WERI-Rb-1 (cell line): Measurements from ENCODE around the gene ARL13B.
"Not testable (repeated sequence)": the region's sequence is repeated elsewhere in the genome, so short reads cannot be mapped to it uniquely, and the experiment has no call there.

Experiments
- DNase-seq: peaks from one replicate; pipeline ENCODE4 v3.0.0-alpha.2; 2020
- H3K27ac ChIP-seq: fragments of 250-450 bp; sonication (Bioruptor Pico); 2 replicates; pipeline ENCODE4 v1.5.1; 2020; ENCODE audit warnings: mild to moderate bottlenecking, moderate library complexity
- H3K27me3 ChIP-seq: fragments of 250-450 bp; sonication (Bioruptor Pico); 2 replicates; pipeline ENCODE4 v1.5.1; 2021; ENCODE audit warnings: mild to moderate bottlenecking, low read depth, moderate library complexity; ENCODE audit not compliant: insufficient read depth, severe bottlenecking
- H3K36me3 ChIP-seq: fragments of 250-450 bp; sonication (Bioruptor Pico); 2 replicates; pipeline ENCODE4 v1.5.1; 2020; ENCODE audit warnings: mild to moderate bottlenecking, moderate library complexity
- H3K4me3 ChIP-seq: 2 replicates; pipeline ENCODE4 v1.5.1; 2011; ENCODE audit warnings: low read depth, mild to moderate bottlenecking, control low read depth, low read length
- H3K9me3 ChIP-seq: fragments of 250-450 bp; sonication (Bioruptor Pico); 2 replicates; pipeline ENCODE4 v1.5.1; 2021; ENCODE audit warnings: mild to moderate bottlenecking, moderate library complexity; ENCODE audit not compliant: severe bottlenecking
- TF ChIP-seq, protein P1 (sequence below): IDR thresholded peaks from 2 replicates; pipeline ENCODE4 v1.5.1; 2011; ENCODE audit warnings: low read depth, mild to moderate bottlenecking, control low read depth, inconsistent platforms, low read length

ARL13B gene

DNA sequence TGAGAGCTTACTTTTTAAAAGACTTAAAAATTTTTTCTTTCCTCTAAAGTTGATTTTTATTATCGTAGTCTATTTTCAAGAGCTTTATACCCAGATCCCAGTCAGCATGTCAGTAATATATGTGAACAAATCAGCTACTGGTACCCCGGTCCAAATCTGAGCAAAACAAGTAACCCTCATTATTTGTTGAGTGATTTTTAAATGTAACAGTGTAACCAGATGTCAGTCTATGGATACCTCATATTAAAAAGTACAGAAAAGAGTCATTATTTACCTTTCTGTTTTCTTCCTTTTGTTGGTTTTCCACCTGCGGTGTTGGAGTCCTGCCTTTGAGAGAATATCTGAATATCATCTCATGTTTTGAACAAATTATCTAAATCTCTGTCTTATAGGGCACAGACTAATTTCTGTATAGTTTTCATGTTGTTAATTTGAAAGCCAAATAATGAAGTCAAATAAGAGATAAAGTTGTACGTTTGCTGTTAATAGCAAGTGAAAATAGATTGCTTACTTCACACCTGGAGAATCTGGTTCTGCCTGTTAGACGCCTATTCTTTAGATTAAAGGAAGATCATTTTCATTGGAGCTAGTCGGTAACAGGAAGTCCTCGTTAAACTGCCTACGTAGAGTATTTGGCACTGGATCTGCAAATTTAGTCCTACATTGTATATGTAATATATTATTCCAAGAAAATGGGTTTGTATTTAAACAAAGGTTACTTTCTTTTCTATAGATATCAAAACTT is 48.3 kb downstream of the ARL13B start, which contains the start of gene STX19:
TSS of gene STX19 (minus strand) at position 505 of the 745 bp plus-strand sequence. CDS start 13,328 bp downstream, outside the sequence.
- no peaks in the 10 kb centered on the region for H3K36me3 ChIP-seq
- H3K27ac ChIP-seq, result no peak within 1 kb of the TSS
- H3K27me3 ChIP-seq, result no peaks in the 10 kb centered on the region
- H3K4me3 ChIP-seq, result no peak within 1 kb of the TSS
- no peak for DNase-seq
- H3K9me3 ChIP-seq, result no peaks in the 10 kb centered on the region
- TF ChIP-seq, protein P1, sequence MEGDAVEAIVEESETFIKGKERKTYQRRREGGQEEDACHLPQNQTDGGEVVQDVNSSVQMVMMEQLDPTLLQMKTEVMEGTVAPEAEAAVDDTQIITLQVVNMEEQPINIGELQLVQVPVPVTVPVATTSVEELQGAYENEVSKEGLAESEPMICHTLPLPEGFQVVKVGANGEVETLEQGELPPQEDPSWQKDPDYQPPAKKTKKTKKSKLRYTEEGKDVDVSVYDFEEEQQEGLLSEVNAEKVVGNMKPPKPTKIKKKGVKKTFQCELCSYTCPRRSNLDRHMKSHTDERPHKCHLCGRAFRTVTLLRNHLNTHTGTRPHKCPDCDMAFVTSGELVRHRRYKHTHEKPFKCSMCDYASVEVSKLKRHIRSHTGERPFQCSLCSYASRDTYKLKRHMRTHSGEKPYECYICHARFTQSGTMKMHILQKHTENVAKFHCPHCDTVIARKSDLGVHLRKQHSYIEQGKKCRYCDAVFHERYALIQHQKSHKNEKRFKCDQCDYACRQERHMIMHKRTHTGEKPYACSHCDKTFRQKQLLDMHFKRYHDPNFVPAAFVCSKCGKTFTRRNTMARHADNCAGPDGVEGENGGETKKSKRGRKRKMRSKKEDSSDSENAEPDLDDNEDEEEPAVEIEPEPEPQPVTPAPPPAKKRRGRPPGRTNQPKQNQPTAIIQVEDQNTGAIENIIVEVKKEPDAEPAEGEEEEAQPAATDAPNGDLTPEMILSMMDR, result no peak

DNA sequence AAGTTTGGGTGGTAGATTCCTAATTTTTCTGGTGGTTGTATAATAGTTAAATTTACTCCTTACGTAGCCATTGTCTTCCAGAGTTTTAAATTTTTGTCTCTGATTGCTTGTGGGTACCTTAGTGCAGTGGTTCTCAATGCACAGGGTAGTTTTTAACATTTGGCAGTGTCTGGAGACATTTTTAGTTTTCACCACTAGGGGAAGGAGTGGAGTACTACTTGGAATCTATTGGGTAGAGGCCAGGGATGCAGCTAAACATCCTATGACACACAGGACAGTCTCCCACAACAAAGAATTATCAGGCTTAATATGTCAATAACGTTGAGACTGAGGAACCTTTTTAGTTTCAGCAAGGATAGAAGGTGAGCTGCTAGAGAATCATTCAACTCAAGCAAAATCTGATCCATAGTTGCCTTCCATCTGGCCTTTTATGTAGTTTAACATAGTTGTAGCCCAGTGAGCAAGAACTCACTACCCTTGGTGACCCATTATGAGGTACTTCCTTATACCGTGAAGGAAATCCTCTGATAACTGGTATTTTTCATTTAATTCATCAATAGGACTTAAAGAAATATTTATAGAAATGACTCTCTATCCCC is 57.1 kb downstream of the ARL13B start:
- no peak for DNase-seq
- Histone ChIP-seq H3K4me3 (no peak overlapping the region), H3K36me3 (peaks cover 3% of the 10 kb centered on the region; the same call in 1 of the 2 replicates)

DNA sequence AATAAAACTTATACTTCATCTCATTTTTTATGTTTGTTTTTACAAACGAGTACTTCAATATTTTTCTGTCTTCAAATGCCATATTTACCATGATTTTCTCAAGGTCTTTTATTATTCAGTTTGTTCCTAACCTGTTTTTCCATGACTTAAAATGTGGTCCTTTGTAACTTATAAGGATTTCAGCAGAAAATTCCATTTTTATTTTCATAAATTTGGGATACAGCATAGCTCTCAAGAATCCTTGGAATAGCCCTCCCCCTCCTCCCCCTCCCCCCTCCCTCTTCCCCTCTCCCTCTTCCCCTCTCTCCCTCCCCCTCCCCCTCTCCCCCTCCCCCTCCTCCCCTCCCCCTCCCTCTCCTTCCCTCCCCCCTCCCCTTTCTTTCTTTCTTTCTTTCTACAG is 63.3 kb downstream of the ARL13B start:
- TF ChIP-seq, protein P1, result no peak
- Histone ChIP-seq H3K27me3 (no peaks in the 10 kb centered on the region), H3K9me3 (peaks cover 4% of the 10 kb centered on the region), H3K27ac (no peak overlapping the region), H3K4me3 (no peak overlapping the region), H3K36me3 (peaks cover 8% of the 10 kb centered on the region)
- no peak for DNase-seq

More for the DNA sequence above, 57.1 kb downstream of the ARL13B start:
- Histone ChIP-seq H3K27me3 (no peaks in the 10 kb centered on the region), H3K27ac (no peak overlapping the region), H3K9me3 (no peaks in the 10 kb centered on the region)
- TF ChIP-seq, protein P1, result peak; percentile 45

DNA sequence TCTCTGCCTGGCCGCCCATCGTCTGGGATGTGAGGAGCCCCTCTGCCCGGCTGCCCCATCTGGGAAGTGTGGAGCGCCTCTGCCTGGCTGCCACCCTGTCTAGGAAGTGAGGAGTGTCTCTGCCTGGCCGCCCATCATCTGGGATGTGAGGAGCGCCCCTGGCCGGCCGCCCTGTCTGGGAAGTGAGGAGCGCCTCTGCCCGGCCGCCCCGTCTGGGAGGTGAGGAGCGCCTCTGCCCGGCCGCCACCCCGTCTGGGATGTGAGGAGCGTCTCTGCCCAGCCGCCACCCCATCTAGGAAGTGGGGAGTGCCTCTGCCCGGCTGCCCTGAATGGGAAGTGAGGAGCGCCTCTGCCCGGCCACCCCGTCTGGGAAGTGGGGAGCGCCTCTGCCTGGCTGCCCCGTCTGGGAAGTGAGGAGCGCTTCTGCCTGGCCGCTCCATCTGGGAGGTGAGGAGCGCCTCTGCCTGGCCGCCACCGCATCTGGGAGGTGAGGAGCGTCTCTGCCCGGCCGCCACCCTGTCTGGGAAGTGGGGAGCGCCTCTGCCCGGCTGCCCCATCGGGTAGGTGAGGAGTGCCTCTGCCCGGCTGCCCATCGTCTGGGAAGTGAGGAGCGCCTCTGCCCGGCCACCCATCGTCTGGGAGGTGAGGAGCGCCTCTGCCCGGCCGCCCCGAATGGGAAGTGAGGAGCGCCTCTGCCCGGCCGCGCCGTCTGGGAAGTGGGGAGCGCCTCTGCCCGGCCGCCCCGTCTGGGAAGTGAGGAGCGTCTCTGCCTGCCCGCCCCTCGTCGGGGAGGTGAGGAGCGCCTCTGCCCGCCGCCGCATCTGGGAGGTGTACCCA is 64.4 kb downstream of the ARL13B start:
- not testable (repeated sequence) for H3K27me3 ChIP-seq, H3K36me3 ChIP-seq, H3K4me3 ChIP-seq, DNase-seq, H3K27ac ChIP-seq, H3K9me3 ChIP-seq

DNA sequence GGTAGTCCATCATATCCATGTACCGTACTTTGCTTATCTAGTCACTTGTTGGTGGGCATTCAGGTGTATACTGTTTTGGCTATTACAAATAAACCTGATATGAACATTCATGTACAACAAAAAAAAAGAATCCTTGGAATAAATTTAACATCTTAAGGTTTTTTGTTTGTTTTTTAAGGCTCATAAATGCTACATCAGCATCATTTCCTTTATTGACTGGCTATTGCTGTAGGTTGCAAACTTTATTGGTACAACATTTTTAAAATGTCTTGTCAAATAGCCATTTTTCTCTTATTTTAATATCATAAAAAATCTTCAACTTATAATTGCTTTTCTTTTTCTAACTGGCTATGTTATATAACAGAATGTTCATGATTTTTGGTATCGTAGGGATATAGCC is 66.6 kb downstream of the ARL13B start:
- peaks cover 4% of the 10 kb centered on the region for H3K9me3 ChIP-seq
- DNase-seq, result no peak
- H3K4me3 ChIP-seq, result no peak overlapping the region
- H3K27me3 ChIP-seq, result no peaks in the 10 kb centered on the region
- no peak overlapping the region for H3K27ac ChIP-seq
- peaks cover 5% of the 10 kb centered on the region for H3K36me3 ChIP-seq
- TF ChIP-seq, protein P1, result no peak

DNA sequence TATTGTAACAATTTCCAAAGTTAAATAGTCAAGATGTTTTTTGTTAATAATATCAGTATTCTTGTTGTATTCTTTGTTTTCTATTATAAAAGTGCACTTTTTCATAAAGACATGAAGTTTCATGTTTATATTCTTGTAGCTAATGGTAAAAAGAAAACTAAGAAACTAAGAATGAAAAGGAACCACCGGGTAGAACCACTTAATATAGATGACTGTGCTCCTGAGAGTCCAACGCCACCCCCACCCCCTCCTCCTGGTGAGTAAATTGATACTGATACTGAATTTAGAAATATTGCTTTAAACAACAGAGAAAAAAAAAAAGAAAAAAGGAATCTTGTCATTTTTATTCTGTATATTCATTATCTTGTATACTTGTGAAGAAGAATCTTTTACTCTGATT is 69.3 kb downstream of the ARL13B start:
- H3K36me3 ChIP-seq, result peaks cover 11% of the 10 kb centered on the region
- H3K4me3 ChIP-seq, result no peak overlapping the region
- H3K27ac ChIP-seq, result no peak overlapping the region
- TF ChIP-seq, protein P1, result no peak
- H3K9me3 ChIP-seq, result no peaks in the 10 kb centered on the region
- no peak for DNase-seq
- H3K27me3 ChIP-seq, result no peaks in the 10 kb centered on the region
